Liver (tissue), 9 donors: ENCODE results near the gene GADD45B. TPM values are rescaled to one million over a fixed set of nuclear protein-coding genes. Genes with fewer than 3 reads are reported as not detected.

Source experiments
- DNase-seq: peaks from one replicate; pipeline ENCODE4 v3.0.0-alpha.2; 2017; ENCODE audit warnings: low spot score
- H3K27ac ChIP-seq, 2 donors: one replicate each; pipeline ENCODE4 v1.7.0; 2013; ENCODE audit warnings: inconsistent platforms in 2 of 2, low read length in 2 of 2, control low read depth in 1 of 2, low read depth in 1 of 2, mild to moderate bottlenecking in 1 of 2
- H3K27me3 ChIP-seq, 4 donors: one replicate each; pipeline versions ENCODE4 v1.6.1 to v1.7.0; 2013; ENCODE audit warnings: low read length in 3 of 4, inconsistent platforms in 1 of 4, mild to moderate bottlenecking in 1 of 4, moderate library complexity in 1 of 4; ENCODE audit not compliant: control insufficient read depth in 4 of 4, insufficient read depth in 4 of 4
- H3K36me3 ChIP-seq, 4 donors: one replicate each; pipeline versions ENCODE4 v1.6.1 to v1.7.0; 2013; ENCODE audit warnings: low read length in 3 of 4, mild to moderate bottlenecking in 3 of 4, low read depth in 1 of 4, moderate library complexity in 1 of 4; ENCODE audit not compliant: control insufficient read depth in 4 of 4, insufficient read depth in 3 of 4
- H3K4me1 ChIP-seq, 4 donors: one replicate each; pipeline versions ENCODE4 v1.6.1 to v1.7.0; 2013; ENCODE audit warnings: low read length in 3 of 4, mild to moderate bottlenecking in 3 of 4, moderate library complexity in 1 of 4; ENCODE audit not compliant: control insufficient read depth in 4 of 4, insufficient read depth in 4 of 4
- H3K4me3 ChIP-seq, 3 donors: one replicate each; pipeline versions ENCODE4 v1.6.1 to v1.7.0; 2013; ENCODE audit warnings: low read length in 3 of 3, control low read depth in 1 of 3, low read depth in 1 of 3, mild to moderate bottlenecking in 1 of 3
- H3K9ac ChIP-seq, 2 donors: one replicate each; pipeline ENCODE4 v1.7.0; 2013; ENCODE audit warnings: low read length in 2 of 2, mild to moderate bottlenecking in 2 of 2, moderate library complexity in 2 of 2, control low read depth in 1 of 2, low read depth in 1 of 2
- H3K9me3 ChIP-seq, 4 donors: one replicate each; pipeline versions ENCODE4 v1.6.1 to v1.7.0; 2013; ENCODE audit warnings: low read length in 3 of 4; ENCODE audit not compliant: control insufficient read depth in 4 of 4
- ATF3 ChIP-seq: IDR thresholded peaks from 2 replicates; pipeline ENCODE4 v1.6.1; 2016; ENCODE audit warnings: antibody characterized with exemption
- EGR1 ChIP-seq, 2 donors: IDR thresholded peaks; 2 replicates each; pipeline ENCODE4 v1.6.1; 2016 to 2018; ENCODE audit warnings: antibody characterized with exemption in 2 of 2, low read depth in 2 of 2
- FOXA1 ChIP-seq: IDR thresholded peaks from 2 replicates; pipeline ENCODE4 v1.6.1; 2016; ENCODE audit warnings: antibody characterized with exemption
- FOXA2 ChIP-seq: IDR thresholded peaks from 2 replicates; pipeline ENCODE4 v1.6.1; 2016; ENCODE audit warnings: antibody characterized with exemption
- GABPA ChIP-seq, 2 donors: IDR thresholded peaks in 1 of 2; conservative IDR thresholded peaks in 1 of 2; 2 replicates each; pipeline ENCODE4 v1.6.1; 2016; ENCODE audit warnings: antibody characterized with exemption in 2 of 2, mild to moderate bottlenecking in 1 of 2, moderate library complexity in 1 of 2
- HNF4G ChIP-seq: IDR thresholded peaks from 2 replicates; pipeline ENCODE4 v1.6.1; 2016; ENCODE audit warnings: antibody characterized with exemption
- JUND ChIP-seq, 2 donors: IDR thresholded peaks; 2 replicates each; pipeline ENCODE4 v1.6.1; 2016; ENCODE audit warnings: antibody characterized with exemption in 2 of 2
- MAX ChIP-seq: IDR thresholded peaks from 2 replicates; pipeline ENCODE4 v1.6.1; 2016; ENCODE audit warnings: antibody characterized with exemption
- NR2F2 ChIP-seq: IDR thresholded peaks from 2 replicates; pipeline ENCODE4 v1.6.1; 2016; ENCODE audit warnings: antibody characterized with exemption
- RAD21 ChIP-seq, 2 donors: IDR thresholded peaks; 2 replicates each; pipeline ENCODE4 v1.6.1; 2016; ENCODE audit warnings: antibody characterized with exemption in 2 of 2, mild to moderate bottlenecking in 2 of 2
- REST ChIP-seq: IDR thresholded peaks from 2 replicates; pipeline ENCODE4 v1.6.1; 2016; ENCODE audit warnings: antibody characterized with exemption, mild to moderate bottlenecking
- RXRA ChIP-seq, 2 donors: IDR thresholded peaks; 2 replicates each; pipeline ENCODE4 v1.6.1; 2017 to 2018; ENCODE audit warnings: antibody characterized with exemption in 2 of 2, mild to moderate bottlenecking in 1 of 2
- SP1 ChIP-seq: IDR thresholded peaks from 2 replicates; pipeline ENCODE4 v1.6.1; 2018; ENCODE audit warnings: antibody characterized with exemption, mild to moderate bottlenecking
- TAF1 ChIP-seq: conservative IDR thresholded peaks from 2 replicates; pipeline ENCODE4 v1.6.1; 2016; ENCODE audit warnings: antibody characterized with exemption, mild to moderate bottlenecking
- YY1 ChIP-seq: IDR thresholded peaks from 2 replicates; pipeline ENCODE4 v1.6.1; 2016; ENCODE audit warnings: antibody characterized with exemption, mild to moderate bottlenecking
- ZBTB33 ChIP-seq: IDR thresholded peaks from 2 replicates; pipeline ENCODE4 v1.6.1; 2016; ENCODE audit warnings: antibody characterized with exemption
- WGBS: extraction: QIAGEN DNeasy Blood & Tissue Kit; methylation state at CpG from one replicate; pipeline ENCODE4 v1.1.7; 2013; 5-methylcytosine and 5-hydroxymethylcytosine counted together
- polyA plus RNA-seq, 2 donors: library from polyadenylated mRNA; stranded (reverse) in 1 of 2; unstranded in 1 of 2; fragments of 200-250 nt in 1 of 2; fragments of >200 nt in 1 of 2; fragmentation: Nextera tagmentation in 1 of 2; extraction: Ambion mirVana in 1 of 2; gene quantifications; one replicate each; pipeline versions ENCODE4 v1.2.1 to v1.2.3, GENCODE V29; 2013 to 2015
- total RNA-seq, 2 donors: library from RNA; depleted of rRNA; stranded (reverse); fragments of >200 nt; gene quantifications; one replicate each; pipeline ENCODE4 v1.2.3, GENCODE V29; 2014
- TF ChIP-seq, protein P1 (sequence below): fragments of 150-350 bp; IDR thresholded peaks from 2 replicates; pipeline ENCODE4 v1.5.1; 2017; ENCODE audit warnings: improper control_type of control experiment, low read depth, low read length; ENCODE audit not compliant: missing input control
- donor health status: healthy.
- donor health status: healthy.
- donor health status: healthy.
- donor health status: healthy.
- donor health status: healthy.

Gene GADD45B
- total and polyA plus RNA-seq, 4 donors = 11.6 to 86.3 (median 82.4) TPM

- no peaks in the 10 kb centered on the region for H3K36me3 ChIP-seq
- H3K27ac ChIP-seq = no peak overlapping the region
- H3K27me3 ChIP-seq = no peaks in the 10 kb centered on the region
- no peak overlapping the region for H3K4me3 ChIP-seq
- H3K9ac ChIP-seq = no peak overlapping the region
- H3K9me3 ChIP-seq = no peaks in the 10 kb centered on the region
- TF ChIP-seq YY1 (no peak), TAF1 (no peak)
- no peak for DNase-seq
- WGBS = 95% methylated on average over 8 of the region's 8 CpGs
- peaks cover 0 to 7% (median 2%) of the 10 kb centered on the region in 4 donors for H3K4me1 ChIP-seq
Observed at GRCh38 chr19:2509096-2509495, 33.2 kb downstream of the GADD45B start.

DNA sequence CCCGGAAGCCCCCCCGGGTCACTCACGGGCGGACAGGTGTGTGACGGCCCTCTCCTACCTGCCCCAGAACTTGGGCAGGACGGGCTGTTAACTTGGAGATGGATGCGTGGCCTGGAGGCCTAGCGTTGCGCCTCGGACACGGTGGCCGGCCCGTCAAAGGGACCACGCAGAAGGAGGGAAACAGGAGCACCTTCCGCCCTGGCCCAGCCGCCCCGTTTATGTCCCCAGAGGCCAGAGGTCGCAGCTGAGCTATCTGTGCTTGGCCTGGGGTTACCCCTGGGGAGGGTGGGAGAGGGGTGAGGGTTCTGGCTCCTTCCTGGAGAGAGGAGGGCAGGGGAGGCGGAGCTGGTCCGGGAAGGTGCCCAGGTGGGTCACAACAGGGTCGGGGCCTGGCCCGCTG is 35.6 kb downstream of the GADD45B start:
- no peak overlapping the region for H3K27ac ChIP-seq
- 88% methylated on average over 22 of the region's 22 CpGs for WGBS
- no peaks in the 10 kb centered on the region for H3K36me3 ChIP-seq
- no peaks in the 10 kb centered on the region for H3K27me3 ChIP-seq
- H3K4me1 ChIP-seq = peaks cover 0 to 5% (median 2%) of the 10 kb centered on the region in 4 donors
- H3K4me3 ChIP-seq = no peak overlapping the region
- no peaks in the 10 kb centered on the region for H3K9me3 ChIP-seq
- no peak for DNase-seq
- TF ChIP-seq RAD21 (IDR thresholded peaks at IDR 0.05) (no peak), YY1 (no peak), ATF3 (no peak), MAX (no peak), FOXA1 (no peak), FOXA2 (no peak), NR2F2 (no peak), SP1 (no peak), JUND (IDR thresholded peaks at IDR 0.05) (no peak)
- TF ChIP-seq, protein P1, sequence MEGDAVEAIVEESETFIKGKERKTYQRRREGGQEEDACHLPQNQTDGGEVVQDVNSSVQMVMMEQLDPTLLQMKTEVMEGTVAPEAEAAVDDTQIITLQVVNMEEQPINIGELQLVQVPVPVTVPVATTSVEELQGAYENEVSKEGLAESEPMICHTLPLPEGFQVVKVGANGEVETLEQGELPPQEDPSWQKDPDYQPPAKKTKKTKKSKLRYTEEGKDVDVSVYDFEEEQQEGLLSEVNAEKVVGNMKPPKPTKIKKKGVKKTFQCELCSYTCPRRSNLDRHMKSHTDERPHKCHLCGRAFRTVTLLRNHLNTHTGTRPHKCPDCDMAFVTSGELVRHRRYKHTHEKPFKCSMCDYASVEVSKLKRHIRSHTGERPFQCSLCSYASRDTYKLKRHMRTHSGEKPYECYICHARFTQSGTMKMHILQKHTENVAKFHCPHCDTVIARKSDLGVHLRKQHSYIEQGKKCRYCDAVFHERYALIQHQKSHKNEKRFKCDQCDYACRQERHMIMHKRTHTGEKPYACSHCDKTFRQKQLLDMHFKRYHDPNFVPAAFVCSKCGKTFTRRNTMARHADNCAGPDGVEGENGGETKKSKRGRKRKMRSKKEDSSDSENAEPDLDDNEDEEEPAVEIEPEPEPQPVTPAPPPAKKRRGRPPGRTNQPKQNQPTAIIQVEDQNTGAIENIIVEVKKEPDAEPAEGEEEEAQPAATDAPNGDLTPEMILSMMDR = no peak
- H3K9ac ChIP-seq = no peak overlapping the region

GRCh38 chr19:2511991-2512390 is 36.1 kb downstream of the GADD45B start:
- H3K9me3 ChIP-seq = no peaks in the 10 kb centered on the region
- TF ChIP-seq RXRA (IDR thresholded peaks at IDR 0.05) (no peak), ZBTB33 (no peak), HNF4G (no peak), GABPA (IDR thresholded peaks at IDR 0.05 in 1 of 2, conservative IDR thresholded peaks at IDR 0.05 in 1 of 2) (no peak), ATF3 (no peak), REST (no peak), NR2F2 (no peak), TAF1 (no peak), FOXA1 (no peak), YY1 (no peak), RAD21 (IDR thresholded peaks at IDR 0.05) (no peak), EGR1 (IDR thresholded peaks at IDR 0.05; ENCODE audit: low read depth in 2 of 2) (no peak), SP1 (no peak), JUND (IDR thresholded peaks at IDR 0.05) (no peak)
- TF ChIP-seq, protein P1 = no peak
- DNase-seq = no peak
- no peaks in the 10 kb centered on the region for H3K36me3 ChIP-seq
- WGBS = 89% methylated on average over 21 of the region's 21 CpGs
- no peak overlapping the region for H3K4me3 ChIP-seq
- H3K4me1 ChIP-seq = peaks cover 0 to 2% (median under 1%) of the 10 kb centered on the region in 4 donors
- H3K27me3 ChIP-seq = no peaks in the 10 kb centered on the region
- H3K9ac ChIP-seq = no peak overlapping the region
- no peak overlapping the region for H3K27ac ChIP-seq
